Upper lobe of left lung (tissue), 6 donors: ENCODE measurements around the gene RASAL1. TPM values are rescaled to one million over a fixed set of nuclear protein-coding genes. Genes with fewer than 3 reads are reported as not detected.

Experiments
- ATAC-seq, 2 donors: fragments of 200-7000 bp; cut with Tn5 transposase; one replicate each; pipeline ENCODE4 v1.9.1; 2022; ENCODE audit warnings: mild to moderate bottlenecking in 2 of 2, moderate library complexity in 2 of 2; ENCODE audit not compliant: low FRiP score in 2 of 2
- DNase-seq, 2 donors: peaks; one replicate each; pipeline ENCODE4 v3.0.0-alpha.2; 2019 to 2020
- H3K27ac ChIP-seq, 4 donors: fragments of 200-600 bp; sonication (generic); one replicate each; pipeline ENCODE4 v1.5.1; 2016 to 2019
- H3K27me3 ChIP-seq, 4 donors: fragments of 200-600 bp; sonication (generic); one replicate each; pipeline ENCODE4 v1.5.1; 2017 to 2019
- H3K36me3 ChIP-seq, 4 donors: fragments of 200-600 bp; sonication (generic); one replicate each; pipeline ENCODE4 v1.5.1; 2016 to 2019
- H3K4me1 ChIP-seq, 4 donors: fragments of 200-600 bp; sonication (generic); one replicate each; pipeline ENCODE4 v1.5.1; 2018 to 2019
- H3K4me3 ChIP-seq, 4 donors: fragments of 200-600 bp; sonication (generic); one replicate each; pipeline ENCODE4 v1.5.1; 2017 to 2019; ENCODE audit warnings: mild to moderate bottlenecking in 2 of 4, moderate library complexity in 1 of 4
- H3K9me3 ChIP-seq, 4 donors: fragments of 200-600 bp; sonication (generic); one replicate each; pipeline ENCODE4 v1.5.1; 2018 to 2019
- CTCF ChIP-seq, 6 experiments: fragments of 450-650 bp in 4 of 6; fragments of 200-600 bp in 2 of 6; sonication (generic) in 2 of 6; IDR thresholded peaks; one replicate each; pipeline ENCODE4 v1.5.1; 2016 to 2019; ENCODE audit warnings: antibody characterized with exemption in 6 of 6
- EP300 ChIP-seq, 4 donors: sonication (generic); formaldehyde crosslinking; IDR thresholded peaks; one replicate each; pipeline ENCODE4 v1.5.1; 2017; ENCODE audit warnings: antibody characterized with exemption in 4 of 4, control low read depth in 2 of 4
- POLR2A ChIP-seq, 4 donors: fragments of 450-650 bp; IDR thresholded peaks; one replicate each; pipeline ENCODE4 v1.5.1; 2016 to 2017; ENCODE audit warnings: antibody characterized with exemption in 4 of 4, mild to moderate bottlenecking in 2 of 4
- POLR2AphosphoS5 ChIP-seq, 2 donors: sonication (generic); formaldehyde crosslinking; IDR thresholded peaks; one replicate each; pipeline ENCODE4 v1.5.1; 2017; ENCODE audit warnings: antibody characterized with exemption in 2 of 2
- WGBS, 2 donors: methylation state at CpG; one replicate each; pipeline ENCODE4 v1.1.5; 2017 to 2018; 5-methylcytosine and 5-hydroxymethylcytosine counted together
- total RNA-seq, 6 donors: library from RNA; depleted of rRNA in 4 of 6; stranded (reverse); fragments of >200 nt in 4 of 6; gene quantifications; one replicate each; pipeline versions ENCODE4 v1.1.0 to v1.2.1, GENCODE V29; 2016 to 2021
- donor health status: DM: no; HTN: no; CAD: no; lungs with moderate emphysema.
- donor health status: DM: no; HTN: yes; CAD: no; lungs with severe emphysema.

Gene RASAL1
- total RNA-seq, 6 donors from 2014 or later: 0.27 to 4.2 (median 0.60) TPM; not detected in 3

DNA sequence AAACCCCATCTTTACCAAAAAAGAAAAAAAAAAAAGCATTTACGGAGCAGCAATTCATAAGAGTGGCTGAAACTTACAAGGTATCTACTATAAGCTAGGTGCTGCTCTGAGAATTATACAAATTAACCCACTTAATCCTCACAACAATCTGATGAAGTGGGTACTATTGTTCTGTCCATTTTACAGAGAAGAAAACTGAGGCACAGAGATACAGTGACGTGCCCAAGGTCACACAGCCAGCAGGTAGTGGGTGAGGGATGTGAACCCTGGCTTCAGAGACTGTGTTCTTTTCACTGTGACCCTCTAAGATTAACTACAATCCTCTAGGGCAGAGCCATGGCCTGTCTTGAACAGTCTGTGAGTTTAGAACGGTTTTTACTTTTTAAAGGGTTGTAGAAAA, 46.4 kb upstream of the RASAL1 start:
- Histone ChIP-seq H3K4me1 (peaks cover 19 to 30% (median 23%) of the 10 kb centered on the region in 4 donors), H3K27me3 (no peaks in the 10 kb centered on the region), H3K36me3 (peaks cover 24 to 43% (median 35%) of the 10 kb centered on the region in 4 donors), H3K9me3 (no peaks in the 10 kb centered on the region), H3K4me3 (no peak overlapping the region), H3K27ac (no peak overlapping the region)
- no peak for TF ChIP-seq POLR2A (IDR thresholded peaks at IDR 0.05)
- TF ChIP-seq POLR2AphosphoS5 (IDR thresholded peaks at IDR 0.05): no peak
- TF ChIP-seq CTCF (IDR thresholded peaks at IDR 0.05): no peak
- no peak for TF ChIP-seq EP300 (IDR thresholded peaks at IDR 0.05)
- DNase-seq: no peak
- WGBS, 2 donors: 93 to 97% methylated on average over 3 of the region's 3 CpGs
- ATAC-seq: no peak

DNA sequence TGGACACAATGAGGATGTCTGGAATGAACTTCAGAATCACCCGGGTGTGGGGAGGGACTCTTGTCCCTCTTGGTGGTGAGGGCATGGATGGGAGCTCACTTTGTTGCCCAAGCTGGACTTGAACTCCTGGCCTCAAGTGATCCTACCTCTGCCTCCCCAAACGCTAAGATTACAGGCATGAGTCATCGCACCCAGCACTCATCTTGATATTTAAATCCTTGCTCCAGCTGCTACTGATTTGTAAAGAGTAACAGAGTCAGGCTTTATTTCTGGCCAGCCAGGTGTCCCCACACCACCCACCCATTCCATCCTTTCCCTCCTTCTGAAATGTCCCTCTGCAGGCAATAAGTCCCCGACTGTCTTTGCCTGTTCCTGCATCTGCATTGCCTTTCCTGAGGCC, 44.8 kb upstream of the RASAL1 start:
- WGBS, 2 donors: 76 to 89% methylated on average over 3 to 4 of the region's 4 CpGs
- no peak overlapping the region for H3K27ac ChIP-seq
- DNase-seq: no peak
- ATAC-seq: no peak
- H3K4me3 ChIP-seq: no peak overlapping the region
- no peaks in the 10 kb centered on the region for H3K27me3 ChIP-seq
- no peaks in the 10 kb centered on the region for H3K9me3 ChIP-seq
- peaks cover 8 to 18% (median 13%) of the 10 kb centered on the region in 4 donors for H3K4me1 ChIP-seq
- no peak for TF ChIP-seq EP300 (IDR thresholded peaks at IDR 0.05)
- no peak for TF ChIP-seq CTCF (IDR thresholded peaks at IDR 0.05)
- H3K36me3 ChIP-seq: peaks cover 36 to 57% (median 50%) of the 10 kb centered on the region in 4 donors

DNA sequence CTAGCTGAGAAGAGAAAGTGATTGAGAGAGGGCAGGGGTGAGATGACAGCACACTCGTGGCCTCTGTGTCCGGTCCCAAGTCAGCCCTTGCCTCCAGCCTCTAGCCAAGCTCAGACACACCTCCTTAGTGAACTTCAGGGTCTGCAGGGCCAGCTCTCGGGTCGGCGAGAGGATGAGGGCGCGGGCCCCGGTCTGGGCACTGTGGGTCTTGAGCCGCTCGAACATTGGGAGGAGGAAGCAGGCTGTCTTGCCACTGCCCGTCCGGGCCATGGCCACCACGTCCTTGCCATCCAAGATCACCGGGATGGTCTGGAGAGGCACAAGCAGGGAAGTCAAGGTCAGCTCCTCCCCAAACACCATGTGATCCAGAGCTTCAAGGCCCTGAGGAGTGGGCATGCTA, 43.5 kb upstream of the RASAL1 start:
- H3K4me1 ChIP-seq: peaks cover 5 to 16% (median 9%) of the 10 kb centered on the region in 4 donors
- H3K27me3 ChIP-seq: no peaks in the 10 kb centered on the region
- no peak for ATAC-seq
- H3K27ac ChIP-seq: no peak overlapping the region
- H3K36me3 ChIP-seq: peaks cover 36 to 69% (median 62%) of the 10 kb centered on the region in 4 donors
- WGBS, 2 donors: 98 to 99% methylated on average over 6 to 9 of the region's 14 CpGs
- no peaks in the 10 kb centered on the region for H3K9me3 ChIP-seq
- no peak for TF ChIP-seq EP300 (IDR thresholded peaks at IDR 0.05)
- TF ChIP-seq CTCF (IDR thresholded peaks at IDR 0.05): no peak
- no peak for TF ChIP-seq POLR2AphosphoS5 (IDR thresholded peaks at IDR 0.05)
- TF ChIP-seq POLR2A (IDR thresholded peaks at IDR 0.05): no peak
- peak in 1 of 2 donors; percentile 76 for DNase-seq
- no peak overlapping the region for H3K4me3 ChIP-seq

DNA sequence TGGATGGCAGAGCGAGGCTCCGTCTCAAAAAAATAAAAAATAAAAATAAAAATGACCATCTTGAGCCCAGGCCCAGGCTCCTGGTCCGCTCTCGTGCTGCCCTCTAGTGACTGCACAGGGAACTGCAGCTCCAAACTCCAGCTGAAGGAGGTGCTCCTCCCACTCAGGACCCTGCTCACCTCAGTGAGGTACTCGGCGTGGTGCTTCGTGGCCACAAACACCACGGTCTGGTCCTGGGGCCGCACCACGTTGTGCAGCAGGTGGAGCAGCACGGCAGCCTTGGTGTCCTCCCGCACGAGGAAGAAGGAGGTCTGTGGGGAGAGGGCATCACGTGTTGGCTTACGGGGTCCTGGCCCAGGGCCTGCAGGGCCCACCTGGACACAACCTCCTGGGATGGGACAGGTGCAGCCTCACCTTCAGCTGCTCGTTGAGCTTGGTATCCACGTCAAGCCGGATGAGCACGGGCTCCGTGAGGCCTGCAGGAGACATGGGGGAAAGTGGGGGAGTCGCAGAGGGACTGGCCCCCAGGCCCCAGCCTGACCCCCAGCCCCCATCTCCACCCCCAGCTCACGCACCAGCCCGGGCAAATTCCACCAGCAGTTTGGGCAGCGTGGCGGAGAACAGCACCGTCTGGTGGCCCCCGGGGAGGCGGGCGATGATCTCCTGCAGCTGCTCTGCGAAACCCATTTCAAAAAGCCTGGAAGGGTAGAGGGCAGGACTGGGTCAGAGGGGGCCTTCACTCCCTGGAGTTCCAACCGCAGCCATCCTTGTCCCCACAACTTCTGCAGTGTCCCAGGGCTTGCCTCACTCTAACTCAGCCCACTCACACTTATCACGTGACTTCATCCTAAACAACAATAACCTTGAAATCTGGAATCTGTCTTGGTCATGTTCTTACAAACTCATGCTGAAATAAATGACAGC, 39.2 kb upstream of the RASAL1 start:
- DNase-seq: peak; percentile 55 to 67
- 30 to 56% methylated on average over 9 to 28 of the region's 32 CpGs for WGBS, 2 donors
- peaks cover 65 to 99% (median 95%) of the 10 kb centered on the region in 4 donors for H3K36me3 ChIP-seq

More for the DNA sequence above, 39.2 kb upstream of the RASAL1 start:
- TF ChIP-seq POLR2A (IDR thresholded peaks at IDR 0.05) (no peak), CTCF (IDR thresholded peaks at IDR 0.05) (peak; percentile 90 to 99 (median 92))
- ATAC-seq: peak; percentile 86 to 89
- H3K9me3 ChIP-seq: no peaks in the 10 kb centered on the region
- peaks cover 0 to 5% (median 0%) of the 10 kb centered on the region in 4 donors for H3K4me1 ChIP-seq
- H3K27ac ChIP-seq: no peak overlapping the region
- H3K27me3 ChIP-seq: no peaks in the 10 kb centered on the region
- no peak overlapping the region for H3K4me3 ChIP-seq
